COR-L47 (cell line): ENCODE data around the gene SIVA1.
A peak's percentile ranks its signal among the peaks of the same experiment; 100 is the strongest.

Source experiments
- DNase-seq: peaks from one replicate; lab custom pipeline; 2025; lab: John Stamatoyannopoulos, UW

The SIVA1 gene

DNA sequence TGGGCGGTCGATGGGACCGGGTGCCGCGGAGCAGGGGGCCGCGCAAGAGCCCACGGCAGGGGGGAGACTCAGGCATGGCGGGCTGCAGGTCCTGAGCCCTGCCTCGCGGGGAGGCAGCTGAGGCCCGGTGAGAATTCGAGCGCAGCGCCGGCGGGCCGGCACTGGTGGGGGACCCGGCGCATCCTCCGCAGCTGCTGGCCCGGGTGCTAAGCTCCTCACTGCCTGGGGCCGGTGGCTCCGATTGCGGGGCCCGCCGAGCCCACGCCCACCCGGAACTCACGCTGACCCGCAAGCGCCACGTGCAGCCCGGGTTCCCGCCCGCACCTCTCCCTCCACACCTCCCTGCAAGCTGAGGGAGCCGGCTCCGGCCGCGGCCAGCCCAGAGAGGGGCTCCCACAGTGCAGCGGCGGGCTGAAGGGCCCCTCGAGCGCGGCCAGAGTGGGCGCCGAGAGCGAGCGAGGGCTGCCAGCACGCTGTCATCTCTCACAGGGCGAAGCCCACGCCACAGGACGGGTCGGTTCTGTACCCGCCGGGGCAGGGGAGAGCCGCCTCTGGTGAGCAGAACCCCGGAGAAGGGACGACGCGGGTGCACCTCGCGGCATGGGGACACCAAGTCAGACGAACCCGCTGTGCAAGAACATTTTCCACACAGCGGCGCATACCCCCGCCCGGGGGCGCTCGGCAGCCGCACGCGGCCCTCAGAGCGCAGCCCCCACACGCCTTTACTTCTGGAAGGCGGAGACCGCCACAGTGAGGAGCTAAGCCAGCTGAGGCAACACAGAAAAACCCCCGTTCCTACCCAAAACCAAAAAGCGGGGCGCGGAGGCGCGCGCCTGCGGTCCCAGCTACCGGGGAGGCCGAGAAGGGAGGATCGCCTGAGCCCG is 1.2 kb upstream of the SIVA1 start:
- DNase-seq: no peak

GRCh38 chr14:104752423-104752734 is 568 bp upstream of the SIVA1 start:
- DNase-seq: no peak

GRCh38 chr14:104753528-104754212 is 723 bp downstream of the SIVA1 start:
- peak; percentile 46 for DNase-seq

- DNase-seq: no peak
Measured at GRCh38 chr14:104754213-104754851, 1.4 kb downstream of the SIVA1 start.

- DNase-seq: no peak
Measured at GRCh38 chr14:104755621-104756020, 2.7 kb downstream of the SIVA1 start.

GRCh38 chr14:104756477-104757237 is 3.7 kb downstream of the SIVA1 start:
- DNase-seq: no peak

- no peak for DNase-seq
Measured at GRCh38 chr14:104757238-104757585, 4.3 kb downstream of the SIVA1 start.

DNA sequence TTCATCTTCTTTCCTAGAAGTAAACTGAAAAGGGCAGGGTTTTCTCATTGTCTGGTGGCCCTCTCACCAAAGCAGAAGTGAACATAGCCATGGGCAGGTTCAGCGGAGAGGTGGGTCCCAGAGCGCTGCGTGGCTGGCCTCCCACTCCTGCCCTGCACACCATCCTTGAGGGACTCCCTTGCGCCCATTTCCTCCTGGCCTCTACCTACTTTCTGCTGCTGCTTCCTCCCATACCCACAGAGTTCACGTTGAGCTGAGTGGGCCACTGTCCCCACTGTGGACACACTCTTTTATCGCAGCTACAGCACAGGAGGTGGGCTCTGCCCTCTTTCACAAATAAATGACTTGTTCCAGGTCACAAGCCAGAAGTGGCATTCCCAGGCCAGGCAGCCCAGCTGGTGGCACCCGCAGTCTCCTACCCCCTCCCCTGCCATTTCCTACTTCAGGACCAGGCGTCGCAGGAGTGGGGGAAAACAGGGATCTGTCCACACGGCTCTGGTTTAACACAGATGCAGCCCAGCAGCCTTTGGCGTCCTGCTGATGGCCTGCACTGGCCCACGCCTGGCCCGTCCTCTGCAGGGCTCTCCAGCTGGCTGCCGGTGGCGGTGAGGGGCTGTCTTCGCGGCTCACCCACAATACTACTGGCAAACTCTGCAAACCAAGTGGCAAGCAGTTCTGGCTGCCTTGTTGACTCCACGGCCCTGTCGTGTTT is 4.9 kb downstream of the SIVA1 start:
- DNase-seq: no peak

- DNase-seq: no peak
Measured at GRCh38 chr14:104758981-104759969, 6.3 kb downstream of the SIVA1 start.

GRCh38 chr14:104765517-104765916 is 12.6 kb downstream of the SIVA1 start:
- no peak for DNase-seq

- no peak for DNase-seq
Measured at GRCh38 chr14:104766256-104766862, 13.4 kb downstream of the SIVA1 start.

- DNase-seq: no peak
Measured at GRCh38 chr14:104766863-104767633, 14.1 kb downstream of the SIVA1 start.

GRCh38 chr14:104767634-104767918 is 14.6 kb downstream of the SIVA1 start:
- no peak for DNase-seq

DNA sequence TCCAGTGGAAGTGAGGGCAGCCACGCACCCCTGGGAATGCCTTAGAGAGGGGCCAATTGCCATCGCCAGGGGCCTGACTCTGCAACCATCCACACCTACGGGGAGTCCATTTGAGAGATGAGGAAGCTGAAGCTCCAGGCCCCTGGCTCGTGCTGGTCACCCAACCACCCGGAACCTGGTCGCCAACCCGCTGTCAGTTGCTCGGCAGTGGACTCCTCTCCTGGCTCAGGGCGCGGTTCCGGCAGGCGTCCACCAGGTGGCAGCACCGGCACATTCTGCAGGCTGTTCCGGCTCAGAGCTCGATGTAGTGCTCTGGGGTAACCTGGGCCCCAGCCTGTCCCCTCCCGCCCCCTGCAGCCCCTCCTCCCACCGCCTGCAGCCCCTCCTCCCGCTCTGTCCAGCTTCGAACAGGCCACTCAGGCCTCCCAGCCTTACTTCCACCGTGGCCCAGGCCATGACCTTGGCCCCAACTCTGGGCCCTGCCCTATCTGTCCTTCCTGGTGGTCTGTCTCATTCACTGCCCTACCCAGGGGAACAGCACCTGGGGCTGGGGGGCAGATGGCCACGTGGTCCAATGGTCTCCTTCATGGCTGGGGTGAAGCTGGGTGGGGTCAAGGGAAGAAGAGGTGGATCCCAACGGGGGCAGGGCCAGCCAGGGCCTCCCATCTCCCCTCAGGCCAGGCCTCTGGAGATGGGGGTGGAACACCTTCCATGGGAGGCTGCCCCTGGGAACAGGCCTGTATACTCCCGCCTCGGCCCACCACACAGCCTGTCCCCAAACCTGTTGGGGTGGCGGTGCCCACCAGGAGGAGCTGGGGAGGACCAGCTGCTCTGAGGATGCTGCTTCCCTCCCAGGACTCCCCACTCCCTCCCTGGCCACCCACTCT is 15.7 kb downstream of the SIVA1 start:
- peak; percentile 83 for DNase-seq

- DNase-seq: no peak
Measured at GRCh38 chr14:104769324-104770071, 16.6 kb downstream of the SIVA1 start.

DNA sequence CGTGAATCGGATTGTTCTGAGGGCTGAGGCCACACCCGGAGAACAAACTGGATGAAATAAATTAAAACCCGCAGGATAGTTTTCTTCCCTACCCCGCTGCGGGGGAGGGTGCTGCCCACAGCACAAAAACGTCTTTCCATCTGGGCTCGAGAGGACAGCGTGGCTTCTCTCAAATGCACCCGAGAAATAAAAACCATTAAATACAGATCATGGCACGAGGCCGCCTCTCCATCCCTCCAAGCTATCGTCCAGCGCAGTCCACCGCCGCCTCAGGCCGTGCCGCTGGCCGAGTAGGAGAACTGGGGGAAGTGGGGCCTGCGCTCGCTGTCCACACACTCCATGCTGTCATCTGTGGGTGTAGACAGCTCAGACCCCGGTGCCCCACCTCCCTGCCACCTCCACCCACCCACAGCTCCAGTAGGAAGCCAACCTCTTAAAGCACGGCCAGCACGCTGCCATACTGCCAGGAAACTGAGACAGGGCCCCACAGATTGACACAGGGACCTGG is 17.2 kb downstream of the SIVA1 start:
- DNase-seq: no peak

DNA sequence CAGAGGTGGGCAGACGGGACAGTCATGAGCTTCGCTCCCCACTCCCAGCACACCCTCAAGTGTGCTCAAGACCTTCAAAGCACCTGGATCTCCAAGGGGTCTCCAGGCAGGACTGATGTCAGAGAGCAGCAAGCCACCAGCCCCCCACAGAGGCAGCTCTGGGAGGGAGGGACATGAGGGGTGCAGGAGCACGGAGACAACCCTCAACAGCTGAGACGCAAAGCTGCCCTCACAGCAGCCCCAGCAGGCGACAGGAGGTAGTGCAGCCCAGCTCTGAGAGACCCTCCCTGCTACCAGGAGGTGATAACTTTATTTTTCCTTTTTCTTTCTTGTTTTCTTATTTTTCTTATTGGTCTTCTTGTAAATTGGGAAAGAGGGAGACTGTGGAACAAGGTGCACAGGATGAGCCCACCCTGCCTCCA is 17.9 kb downstream of the SIVA1 start:
- no peak for DNase-seq

DNA sequence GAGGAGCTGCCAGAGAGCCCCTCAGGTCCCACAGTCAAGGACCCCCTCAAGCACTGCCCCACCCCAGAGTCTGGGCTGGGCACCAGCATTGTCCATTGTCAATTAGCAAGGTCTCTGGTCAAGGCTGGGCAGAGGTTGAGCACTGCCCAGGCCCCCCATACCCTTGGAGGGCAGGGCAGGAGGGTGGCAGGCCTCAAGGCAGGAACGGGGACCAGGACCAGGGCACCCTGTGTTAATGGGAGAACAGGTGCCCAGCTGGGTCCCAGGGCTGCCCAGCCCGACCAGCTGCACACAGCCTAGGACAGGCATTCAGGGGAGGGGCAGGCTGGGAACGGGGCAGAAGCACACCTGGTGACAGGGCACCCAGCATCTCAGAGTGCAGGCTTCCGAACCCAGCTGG is 18.4 kb downstream of the SIVA1 start:
- no peak for DNase-seq
